ENCODE data around the gene PRRC2C. TPM values are rescaled to one million over a fixed set of nuclear protein-coding genes. Genes with fewer than 3 reads are reported as not detected.

Gene PRRC2C
- total RNA-seq, 1 donor from 2014 or later: 150 TPM

GRCh38 chr1:171635661-171636060 lies 150.3 kb downstream of the PRRC2C start:
- no peak for TF ChIP-seq CTCF (IDR thresholded peaks at IDR 0.05)
- Histone ChIP-seq H3K4me1 (no peaks in the 10 kb centered on the region), H3K4me3 (no peak overlapping the region), H3K9me3 (no peaks in the 10 kb centered on the region), H3K27me3 (ENCODE audit: low read depth) (no peaks in the 10 kb centered on the region), H3K27ac (no peak overlapping the region), H3K36me3 (no peaks in the 10 kb centered on the region)
- intact Hi-C loops (cut with DNase I): no loop called here
- no peak for DNase-seq
- ATAC-seq: no peak

GRCh38 chr1:171636141-171636540 lies 150.8 kb downstream of the PRRC2C start:
- no peak for TF ChIP-seq CTCF (IDR thresholded peaks at IDR 0.05)
- H3K27ac ChIP-seq: no peak overlapping the region
- ATAC-seq (no peak), DNase-seq (no peak)
- no peaks in the 10 kb centered on the region for H3K4me1 ChIP-seq
- no peaks in the 10 kb centered on the region for H3K36me3 ChIP-seq
- no peaks in the 10 kb centered on the region for H3K27me3 ChIP-seq (ENCODE audit: low read depth)
- no peaks in the 10 kb centered on the region for H3K9me3 ChIP-seq
- H3K4me3 ChIP-seq: no peak overlapping the region
- intact Hi-C loops (cut with DNase I): no loop called here

- H3K27me3 ChIP-seq (ENCODE audit: low read depth): no peaks in the 10 kb centered on the region
- H3K4me1 ChIP-seq: no peaks in the 10 kb centered on the region
- TF ChIP-seq CTCF (IDR thresholded peaks at IDR 0.05): no peak
- ATAC-seq: peak; percentile 49 to 74
- DNase-seq: no peak
- H3K27ac ChIP-seq: no peak overlapping the region
- no peaks in the 10 kb centered on the region for H3K9me3 ChIP-seq
- H3K4me3 ChIP-seq: no peak overlapping the region
- intact Hi-C loops (cut with DNase I): no loop called here
- no peaks in the 10 kb centered on the region for H3K36me3 ChIP-seq
Observed at GRCh38 chr1:171637928-171638576, 152.7 kb downstream of the PRRC2C start.

- DNase-seq (no peak), ATAC-seq (no peak)
- no peaks in the 10 kb centered on the region for H3K27me3 ChIP-seq (ENCODE audit: low read depth)
- H3K27ac ChIP-seq: no peak overlapping the region
- no peak for TF ChIP-seq CTCF (IDR thresholded peaks at IDR 0.05)
- no peak overlapping the region for H3K4me3 ChIP-seq
- intact Hi-C loops (cut with DNase I): no loop called here
- no peaks in the 10 kb centered on the region for H3K9me3 ChIP-seq
- peaks cover 10% of the 10 kb centered on the region for H3K4me1 ChIP-seq
- no peaks in the 10 kb centered on the region for H3K36me3 ChIP-seq
Observed at GRCh38 chr1:171640225-171640624, 154.9 kb downstream of the PRRC2C start.

- ATAC-seq (no peak), DNase-seq (no peak)
- H3K27ac ChIP-seq: no peak overlapping the region
- H3K27me3 ChIP-seq (ENCODE audit: low read depth): no peaks in the 10 kb centered on the region
- intact Hi-C loops (cut with DNase I): no loop called here
- H3K4me3 ChIP-seq: no peak overlapping the region
- peaks cover 15% of the 10 kb centered on the region for H3K4me1 ChIP-seq
- no peaks in the 10 kb centered on the region for H3K36me3 ChIP-seq
- no peak for TF ChIP-seq CTCF (IDR thresholded peaks at IDR 0.05)
- no peaks in the 10 kb centered on the region for H3K9me3 ChIP-seq
Observed at GRCh38 chr1:171641076-171641864, 155.9 kb downstream of the PRRC2C start.
